Activated CD8-positive, alpha-beta T cell treated with anti-CD3 and anti-CD28 coated beads for 36 hours (primary cell): ENCODE data around the gene USP24. TPM values are rescaled to one million over a fixed set of nuclear protein-coding genes. Genes with fewer than 3 reads are reported as not detected.

Source experiments
- ATAC-seq: fragments of 200-7000 bp; cut with Tn5 transposase; one replicate; pipeline ENCODE4 v1.10.0; 2021; ENCODE audit warnings: mild to moderate bottlenecking, moderate library complexity
- CTCF ChIA-PET: fragments of 350-600 bp; sonication (Branson Sonifier 250); formaldehyde crosslinking; loops from one replicate; lab custom pipeline; 2021; ENCODE audit warnings: antibody characterized with exemption; lab: Charles Lee
- POLR2A ChIA-PET: fragments of 350-600 bp; sonication (Branson Sonifier 250); formaldehyde crosslinking; loops from one replicate; lab custom pipeline; 2021; ENCODE audit warnings: antibody characterized with exemption; lab: Charles Lee
- DNase-seq: peaks from one replicate; pipeline ENCODE4 v3.0.0-alpha.2; 2020
- H3K27ac Mint-ChIP-seq: one replicate; pipeline ENCODE4 v1.8.0; 2021; ENCODE audit warnings: mild to moderate bottlenecking, mixed read lengths
- H3K27me3 Mint-ChIP-seq: one replicate; pipeline ENCODE4 v1.8.0; 2021; ENCODE audit warnings: mixed read lengths
- H3K36me3 Mint-ChIP-seq: one replicate; pipeline ENCODE4 v1.8.0; 2021; ENCODE audit warnings: low read depth, mixed read lengths
- H3K4me1 Mint-ChIP-seq: one replicate; pipeline ENCODE4 v1.8.0; 2021; ENCODE audit warnings: low read depth, mixed read lengths
- H3K4me3 Mint-ChIP-seq: one replicate; pipeline ENCODE4 v1.8.0; 2021; ENCODE audit warnings: mild to moderate bottlenecking, moderate library complexity, mixed read lengths
- H3K9me3 Mint-ChIP-seq: one replicate; pipeline ENCODE4 v1.8.0; 2021; ENCODE audit warnings: mixed read lengths
- CTCF ChIP-seq: fragments of 200-600 bp; IDR thresholded peaks from one replicate; pipeline ENCODE4 v1.8.0; 2022; ENCODE audit warnings: antibody characterized with exemption, mild to moderate bottlenecking
- intact Hi-C: fragments of 100-400 bp; cut with micrococcal nuclease; formaldehyde crosslinking; loops from one replicate; pipeline ENCODE4 v1.10.0; 2022
- total RNA-seq, 2 experiments: library from RNA; stranded (reverse); gene quantifications; one replicate each; pipeline ENCODE4 v1.2.3, GENCODE V29; 2021

The USP24 gene
- total RNA-seq, 2 experiments from 2014 or later = 39.4 to 47.0 TPM

GRCh38 chr1:55222152-55222551 is 7.0 kb upstream of the USP24 start:
- POLR2A ChIA-PET = interaction anchor here (1.1 kb wide), 1 partner anchor 15 kb away, joined by 3 read pairs; no protein-coding TSS in a partner anchor
- H3K27me3 Mint-ChIP-seq = no peaks in the 10 kb centered on the region
- no peak for TF ChIP-seq CTCF
- ATAC-seq = no peak
- H3K4me1 Mint-ChIP-seq = peaks cover 19% of the 10 kb centered on the region
- H3K4me3 Mint-ChIP-seq = no peak overlapping the region
- no peak overlapping the region for H3K27ac Mint-ChIP-seq
- intact Hi-C loops = no loop called here
- no peaks in the 10 kb centered on the region for H3K9me3 Mint-ChIP-seq
- CTCF ChIA-PET = no interaction called here
- DNase-seq = no peak
- H3K36me3 Mint-ChIP-seq = no peaks in the 10 kb centered on the region

- ATAC-seq (peak; percentile 31), DNase-seq (peak; percentile 49)
- intact Hi-C loops = no loop called here
- peaks cover 41% of the 10 kb centered on the region for H3K4me1 Mint-ChIP-seq
- peaks cover 10% of the 10 kb centered on the region for H3K36me3 Mint-ChIP-seq
- no peaks in the 10 kb centered on the region for H3K27me3 Mint-ChIP-seq
- ChIA-PET POLR2A (interaction anchor here (1.6 kb wide), 1 partner anchor 15 kb away, joined by 7 read pairs; no protein-coding TSS in a partner anchor), CTCF (interaction anchor here (1.0 to 1.2 kb wide), 3 partner anchors 22 to 74 kb away, joined by 3 read pairs; no protein-coding TSS in a partner anchor)
- peak overlapping the region; percentile 95 for H3K27ac Mint-ChIP-seq
- no peak for TF ChIP-seq CTCF
- H3K9me3 Mint-ChIP-seq = no peaks in the 10 kb centered on the region
- H3K4me3 Mint-ChIP-seq = peak overlapping the region; percentile 60
Observed at GRCh38 chr1:55217226-55217986, 2.2 kb upstream of the USP24 start.

- DNase-seq (no peak), ATAC-seq (no peak)
- peak overlapping the region; percentile 95 for H3K27ac Mint-ChIP-seq
- H3K36me3 Mint-ChIP-seq = peaks cover 14% of the 10 kb centered on the region
- intact Hi-C loops = no loop called here
- no peak for TF ChIP-seq CTCF
- H3K4me3 Mint-ChIP-seq = peak overlapping the region; percentile 83
- H3K27me3 Mint-ChIP-seq = no peaks in the 10 kb centered on the region
- H3K9me3 Mint-ChIP-seq = no peaks in the 10 kb centered on the region
- POLR2A ChIA-PET = interaction anchor here (0.9 to 1.5 kb wide), 5 partner anchors 9 to 42 kb away, joined by 3 to 6 read pairs (median 5); no protein-coding TSS in a partner anchor
- CTCF ChIA-PET = interaction anchor here (1.0 to 1.4 kb wide), 4 partner anchors 16 to 68 kb away, joined by 3 read pairs; no protein-coding TSS in a partner anchor
- H3K4me1 Mint-ChIP-seq = peaks cover 53% of the 10 kb centered on the region
Observed at GRCh38 chr1:55216096-55216495, 932 bp upstream of the USP24 start.

GRCh38 chr1:55214934-55215193 is 300 bp downstream of the USP24 start:
- ATAC-seq (peak; percentile 8), DNase-seq (no peak)
- H3K4me1 Mint-ChIP-seq = peaks cover 62% of the 10 kb centered on the region
- ChIA-PET CTCF (interaction anchor here (1.4 to 2.6 kb wide), 2 partner anchors 14 to 63 kb away, joined by 3 to 8 read pairs; no protein-coding TSS in a partner anchor), POLR2A (interaction anchor here (1.0 to 1.5 kb wide), 6 partner anchors 12 to 71 kb away, joined by 3 to 6 read pairs (median 4); no protein-coding TSS in a partner anchor)
- peaks cover 17% of the 10 kb centered on the region for H3K36me3 Mint-ChIP-seq
- peak overlapping the region; percentile 83 for H3K4me3 Mint-ChIP-seq
- no peaks in the 10 kb centered on the region for H3K9me3 Mint-ChIP-seq
- H3K27ac Mint-ChIP-seq = peak overlapping the region; percentile 51
- no peaks in the 10 kb centered on the region for H3K27me3 Mint-ChIP-seq
- TF ChIP-seq CTCF = no peak
- intact Hi-C loops = loop anchor here (5.0 kb wide), 3 partner anchors 42 to 73 kb away; no protein-coding TSS in a partner anchor
